GM23338 (cell line): ENCODE results near the gene PLEKHN1.
"Not testable (repeated sequence)": the region's sequence is repeated elsewhere in the genome, so short reads cannot be mapped to it uniquely, and the experiment has no call there.

Experiments
- POLR2AphosphoS5 ChIP-seq: IDR thresholded peaks from 2 replicates; pipeline ENCODE4 v1.6.1; 2016; ENCODE audit warnings: antibody characterized with exemption, low read depth
- TF ChIP-seq, protein P1 (sequence below), 2 experiments: fragments of 200-600 bp in 1 of 2; sonication (generic) in 1 of 2; conservative IDR thresholded peaks; 2 replicates each; pipeline versions ENCODE4 v1.5.1 to v1.6.1; 2016 to 2017; ENCODE audit warnings: antibody characterized with exemption in 2 of 2, low read depth in 2 of 2, mild to moderate bottlenecking in 2 of 2, moderate library complexity in 1 of 2

DNA sequence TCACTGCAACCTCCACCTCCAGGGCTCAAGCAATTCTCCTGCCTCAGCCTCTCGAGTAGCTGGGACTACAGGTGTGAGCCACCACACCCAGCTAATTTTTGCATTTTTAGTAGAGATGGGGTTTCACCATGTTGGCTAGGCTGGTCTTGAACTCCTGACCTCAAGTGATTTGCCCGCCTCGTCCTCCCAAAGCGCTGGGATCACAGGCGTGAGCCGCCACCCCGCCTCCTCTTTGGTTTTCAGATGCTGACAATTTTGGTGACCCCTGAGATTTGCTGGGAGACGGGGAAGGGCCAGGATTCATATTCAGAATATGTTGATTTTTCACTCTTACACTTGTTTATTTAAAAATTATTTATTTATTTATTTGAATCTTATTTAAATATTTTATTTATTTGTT lies 43.8 kb downstream of the PLEKHN1 start:
- TF ChIP-seq, protein P1, sequence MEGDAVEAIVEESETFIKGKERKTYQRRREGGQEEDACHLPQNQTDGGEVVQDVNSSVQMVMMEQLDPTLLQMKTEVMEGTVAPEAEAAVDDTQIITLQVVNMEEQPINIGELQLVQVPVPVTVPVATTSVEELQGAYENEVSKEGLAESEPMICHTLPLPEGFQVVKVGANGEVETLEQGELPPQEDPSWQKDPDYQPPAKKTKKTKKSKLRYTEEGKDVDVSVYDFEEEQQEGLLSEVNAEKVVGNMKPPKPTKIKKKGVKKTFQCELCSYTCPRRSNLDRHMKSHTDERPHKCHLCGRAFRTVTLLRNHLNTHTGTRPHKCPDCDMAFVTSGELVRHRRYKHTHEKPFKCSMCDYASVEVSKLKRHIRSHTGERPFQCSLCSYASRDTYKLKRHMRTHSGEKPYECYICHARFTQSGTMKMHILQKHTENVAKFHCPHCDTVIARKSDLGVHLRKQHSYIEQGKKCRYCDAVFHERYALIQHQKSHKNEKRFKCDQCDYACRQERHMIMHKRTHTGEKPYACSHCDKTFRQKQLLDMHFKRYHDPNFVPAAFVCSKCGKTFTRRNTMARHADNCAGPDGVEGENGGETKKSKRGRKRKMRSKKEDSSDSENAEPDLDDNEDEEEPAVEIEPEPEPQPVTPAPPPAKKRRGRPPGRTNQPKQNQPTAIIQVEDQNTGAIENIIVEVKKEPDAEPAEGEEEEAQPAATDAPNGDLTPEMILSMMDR (conservative IDR thresholded peaks at IDR 0.05; ENCODE audit: low read depth in 2 of 2) = not testable (repeated sequence)
- not testable (repeated sequence) for TF ChIP-seq POLR2AphosphoS5
